PC-9 (cell line): ENCODE measurements around the gene ERG. TPM values are rescaled to one million over a fixed set of nuclear protein-coding genes. Genes with fewer than 3 reads are reported as not detected.
A peak's percentile ranks its signal among the peaks of the same experiment; 100 is the strongest.

Experiments
- BruUV-seq: library from RNA; stranded (reverse); fragments of 400-500 nt; replicated peaks from 2 replicates; lab custom pipeline; 2021; lab: Mats Ljungman, UMichigan
- CTCF ChIA-PET: fragments of 300-600 bp; sonication (Branson Sonifier 250); formaldehyde crosslinking; loops from one replicate; lab custom pipeline; 2022; ENCODE audit warnings: antibody characterized with exemption; lab: Charles Lee
- POLR2A ChIA-PET: fragments of 300-600 bp; sonication (Branson Sonifier 250); formaldehyde crosslinking; loops from one replicate; lab custom pipeline; 2022; ENCODE audit warnings: antibody characterized with exemption; ENCODE audit not compliant: unreplicated experiment; lab: Charles Lee
- DNase-seq, 2 experiments: peaks; one replicate each; pipeline versions ENCODE4 v3.0.0 to v3.0.0-alpha.2; 2015 to 2022; ENCODE audit warnings: mixed read lengths in 1 of 2
- H2AFZ ChIP-seq: fragments of 200-600 bp; sonication (generic); 2 replicates; pipeline ENCODE4 v1.8.1; 2017; ENCODE audit warnings: antibody characterized with exemption
- H3F3A ChIP-seq: fragments of 200-600 bp; sonication (generic); 2 replicates; pipeline ENCODE4 v1.8.1; 2017; ENCODE audit warnings: antibody characterized with exemption, mild to moderate bottlenecking, low read depth; ENCODE audit not compliant: insufficient read depth
- H3K27ac ChIP-seq: fragments of 200-600 bp; sonication (generic); 2 replicates; pipeline ENCODE4 v1.6.1; 2016; ENCODE audit warnings: mixed run types
- H3K27me3 ChIP-seq: fragments of 200-600 bp; sonication (generic); 2 replicates; pipeline ENCODE4 v1.6.1; 2016; ENCODE audit warnings: low read depth, mixed run types; ENCODE audit not compliant: insufficient read depth
- H3K36me3 ChIP-seq: fragments of 200-600 bp; sonication (generic); 2 replicates; pipeline ENCODE4 v1.6.1; 2016; ENCODE audit warnings: low read depth, mixed run types
- H3K4me1 ChIP-seq: fragments of 200-600 bp; sonication (generic); replicated peaks from 2 replicates; pipeline ENCODE4 v1.6.1; 2016; ENCODE audit warnings: mixed run types; ENCODE audit not compliant: insufficient read depth
- H3K4me2 ChIP-seq: fragments of 200-600 bp; sonication (generic); 2 replicates; pipeline ENCODE4 v1.6.1; 2017; ENCODE audit warnings: mixed run types
- H3K4me3 ChIP-seq: fragments of 200-600 bp; sonication (generic); 2 replicates; pipeline ENCODE4 v1.6.1; 2016; ENCODE audit warnings: mixed run types
- H3K79me2 ChIP-seq: fragments of 200-600 bp; sonication (generic); 2 replicates; pipeline ENCODE4 v1.6.1; 2017; ENCODE audit warnings: low read depth, mixed run types
- H3K9me2 ChIP-seq: fragments of 200-600 bp; sonication (generic); 2 replicates; pipeline ENCODE4 v1.8.1; 2017; ENCODE audit warnings: mild to moderate bottlenecking; ENCODE audit not compliant: insufficient read depth
- H3K9me3 ChIP-seq: fragments of 200-600 bp; sonication (generic); 2 replicates; pipeline ENCODE4 v1.8.1; 2016; ENCODE audit warnings: low read depth; ENCODE audit not compliant: insufficient read depth
- H4K20me1 ChIP-seq: fragments of 200-600 bp; sonication (generic); 2 replicates; pipeline ENCODE4 v1.8.1; 2017; ENCODE audit not compliant: insufficient read depth
- CTCF ChIP-seq: fragments of 200-600 bp; sonication (generic); conservative IDR thresholded peaks from 2 replicates; pipeline ENCODE4 v1.6.1; 2017; ENCODE audit warnings: mixed run types, antibody characterized with exemption, mild to moderate bottlenecking, moderate library complexity
- EZH2 ChIP-seq: fragments of 200-600 bp; sonication (generic); IDR thresholded peaks from 2 replicates; pipeline ENCODE4 v1.8.0; 2017; ENCODE audit warnings: antibody characterized with exemption, low read depth
- intact Hi-C: fragments of 100-400 bp; cut with micrococcal nuclease; formaldehyde crosslinking; loops from one replicate; pipeline ENCODE4 v1.10.0; 2022; ENCODE audit not compliant: unreplicated experiment
- total RNA-seq: library from RNA; stranded (reverse); gene quantifications from 2 replicates; pipeline ENCODE4 v1.2.3, GENCODE V29; 2021

The ERG gene
- total RNA-seq, 1 experiment from 2014 or later: not detected

DNA sequence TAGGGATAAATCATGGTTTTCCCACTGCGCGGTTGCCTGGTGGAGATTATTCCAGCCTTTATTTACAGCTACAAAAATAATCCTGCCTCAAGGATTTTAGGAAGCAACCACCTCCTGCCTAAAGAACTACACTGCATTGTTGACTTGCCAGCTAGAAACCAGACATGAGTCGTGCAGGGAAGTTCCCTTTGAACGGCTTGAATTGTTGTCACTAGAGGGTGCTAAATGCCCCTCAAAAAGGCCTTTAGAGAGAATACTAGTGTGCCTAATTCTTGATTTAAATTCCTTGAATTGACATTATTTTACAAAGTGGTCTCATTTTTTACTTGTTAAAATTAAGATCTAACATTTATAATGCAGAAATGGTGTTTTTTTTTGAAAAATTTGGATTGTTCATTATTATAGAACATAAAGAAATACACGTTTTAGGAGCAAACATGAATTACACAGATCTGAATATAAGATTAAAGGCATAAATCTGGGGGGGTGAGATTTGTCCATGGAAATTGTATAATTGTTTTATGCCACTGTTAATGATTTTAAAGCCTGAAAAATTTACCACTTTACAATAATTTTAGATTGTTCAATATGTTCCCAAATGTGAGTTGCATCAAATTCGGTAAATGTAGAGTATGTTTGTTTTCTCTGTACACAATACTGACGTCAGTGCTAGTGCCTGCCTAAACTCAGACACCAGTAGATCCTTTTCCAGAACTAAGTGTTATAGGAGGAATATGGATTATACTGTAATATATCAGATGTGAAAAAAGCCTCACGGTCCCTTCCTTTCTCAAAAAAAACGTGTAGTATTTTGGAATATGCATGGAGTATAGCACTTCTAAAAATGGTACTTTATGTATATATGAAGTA is 7.6 kb upstream of the ERG start:
- Histone ChIP-seq H3K4me3 (no peak overlapping the region), H2AFZ (no peak overlapping the region), H3K36me3 (no peaks in the 10 kb centered on the region), H3K79me2 (no peaks in the 10 kb centered on the region), H3K27ac (no peak overlapping the region), H3K9me2 (no peaks in the 10 kb centered on the region), H4K20me1 (no peaks in the 10 kb centered on the region), H3K27me3 (peaks cover 16% of the 10 kb centered on the region; the same call in 1 of the 2 replicates), H3K9me3 (no peaks in the 10 kb centered on the region), H3K4me2 (no peak overlapping the region), H3F3A (no peaks in the 10 kb centered on the region), H3K4me1 (no peaks in the 10 kb centered on the region)
- DNase-seq: peak in 1 of 2 experiments; percentile 12
- TF ChIP-seq EZH2 (no peak), CTCF (peak; percentile 63)
- ChIA-PET CTCF (no interaction called here), POLR2A (interaction anchor here (0.7 kb wide), 1 partner anchor 678 kb away, joined by 3 read pairs; no protein-coding TSS in a partner anchor)
- no TSS peak for BruUV-seq
- intact Hi-C loops: loop anchor here (1.0 to 10.0 kb wide), 3 partner anchors 290 to 669 kb away; no protein-coding TSS in a partner anchor

DNA sequence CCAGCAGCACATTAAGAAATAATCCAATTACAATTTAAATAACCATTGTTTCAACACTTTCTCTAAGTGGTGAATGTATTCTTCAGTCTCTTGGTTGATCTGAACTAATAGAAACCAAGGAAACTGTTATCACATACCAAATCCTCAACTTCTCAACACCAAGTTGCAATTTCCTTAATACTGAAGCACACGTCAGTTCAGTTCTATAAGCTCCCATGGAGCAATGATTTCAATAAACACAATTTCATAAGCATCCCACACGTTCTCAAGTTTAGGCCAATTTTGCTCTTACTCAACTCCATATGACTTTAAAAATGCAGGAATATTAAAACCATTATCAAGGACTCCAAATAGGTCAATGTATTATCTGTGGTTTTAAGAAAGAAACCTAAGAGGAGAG is 5.8 kb upstream of the ERG start:
- Histone ChIP-seq H3K9me3 (no peaks in the 10 kb centered on the region), H3K36me3 (no peaks in the 10 kb centered on the region), H3K79me2 (no peaks in the 10 kb centered on the region), H3K9me2 (no peaks in the 10 kb centered on the region), H4K20me1 (no peaks in the 10 kb centered on the region), H3K27ac (no peak overlapping the region), H3F3A (no peaks in the 10 kb centered on the region), H3K4me2 (no peak overlapping the region), H3K4me3 (no peak overlapping the region), H3K27me3 (peaks cover 24% of the 10 kb centered on the region; the same call in 1 of the 2 replicates), H2AFZ (no peak overlapping the region), H3K4me1 (no peaks in the 10 kb centered on the region)
- ChIA-PET CTCF (no interaction called here), POLR2A (no interaction called here)
- TF ChIP-seq EZH2 (no peak), CTCF (no peak)
- intact Hi-C loops: loop anchor here (10.0 kb wide), 1 partner anchor 671 kb away; no protein-coding TSS in a partner anchor
- BruUV-seq: no TSS peak
- DNase-seq: no peak

- ChIA-PET POLR2A (no interaction called here), CTCF (no interaction called here)
- Histone ChIP-seq H4K20me1 (no peaks in the 10 kb centered on the region), H3K36me3 (no peaks in the 10 kb centered on the region), H3K79me2 (no peaks in the 10 kb centered on the region), H3K27ac (no peak overlapping the region), H3K9me2 (no peaks in the 10 kb centered on the region), H3K4me2 (no peak overlapping the region), H3F3A (no peaks in the 10 kb centered on the region), H3K4me1 (no peaks in the 10 kb centered on the region), H3K9me3 (no peaks in the 10 kb centered on the region), H2AFZ (no peak overlapping the region), H3K4me3 (no peak overlapping the region), H3K27me3 (peaks cover 27% of the 10 kb centered on the region)
- intact Hi-C loops: loop anchor here (10.0 kb wide), 1 partner anchor 671 kb away; no protein-coding TSS in a partner anchor
- no TSS peak for BruUV-seq
- DNase-seq: no peak
- no peak for TF ChIP-seq CTCF
- TF ChIP-seq EZH2: no peak
Observed at GRCh38 chr21:38503583-38503982, 5.3 kb upstream of the ERG start.
